Measurements from ENCODE around the gene XAF1. TPM values are rescaled to one million over a fixed set of nuclear protein-coding genes. Genes with fewer than 3 reads are reported as not detected.
"Not testable (repeated sequence)": the region's sequence is repeated elsewhere in the genome, so short reads cannot be mapped to it uniquely, and the experiment has no call there.

Gene XAF1
- polyA plus RNA-seq, 4 donors: 4.7 to 15.4 (median 11.0) TPM

DNA sequence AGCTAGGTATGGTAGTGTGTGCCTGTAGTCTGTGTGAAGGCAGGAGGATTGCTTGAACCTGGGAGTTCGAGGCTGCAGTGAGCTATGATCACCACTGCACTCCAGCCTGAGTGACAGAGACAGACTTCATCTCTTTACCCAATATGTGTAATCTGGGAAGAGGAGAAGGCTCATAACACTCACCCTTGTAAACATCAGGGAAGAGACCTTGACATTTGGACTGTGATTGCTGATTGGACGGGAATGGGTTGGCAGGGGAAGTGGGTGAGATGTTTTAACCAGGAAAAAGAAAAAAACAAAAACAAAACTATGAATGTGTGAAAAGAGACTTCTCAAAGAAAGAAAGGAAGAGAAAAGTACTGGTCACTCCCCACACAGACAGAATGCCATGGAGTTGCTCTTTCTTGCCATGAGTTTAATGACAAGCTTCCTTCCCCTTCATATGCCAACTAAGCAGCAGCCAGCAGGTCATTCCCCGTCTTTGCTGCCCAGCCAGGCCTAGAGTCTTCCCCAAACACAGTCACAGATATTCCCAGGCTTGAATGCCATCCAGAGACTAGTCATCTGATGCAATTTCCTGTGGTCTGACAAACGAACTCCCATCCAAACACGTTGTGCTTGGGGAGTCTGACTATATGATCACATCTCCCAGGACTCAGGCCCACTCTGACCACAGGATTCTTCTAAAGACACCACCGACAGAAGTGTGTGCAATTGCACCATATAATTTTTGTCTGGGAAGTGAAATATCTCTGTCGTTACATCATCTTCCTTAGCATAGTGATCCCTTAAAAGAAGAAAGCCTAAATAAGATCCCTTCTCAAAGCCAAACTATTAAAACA, 3.6 kb upstream of the XAF1 start:
- DNase-seq (ENCODE audit: low read depth in 4 of 4, low spot score in 3 of 4): no peak

- peak in 1 of 4 donors; percentile 29 for DNase-seq (ENCODE audit: low read depth in 4 of 4, low spot score in 3 of 4)
Measured at GRCh38 chr17:6753006-6753445, 2.8 kb upstream of the XAF1 start.

DNA sequence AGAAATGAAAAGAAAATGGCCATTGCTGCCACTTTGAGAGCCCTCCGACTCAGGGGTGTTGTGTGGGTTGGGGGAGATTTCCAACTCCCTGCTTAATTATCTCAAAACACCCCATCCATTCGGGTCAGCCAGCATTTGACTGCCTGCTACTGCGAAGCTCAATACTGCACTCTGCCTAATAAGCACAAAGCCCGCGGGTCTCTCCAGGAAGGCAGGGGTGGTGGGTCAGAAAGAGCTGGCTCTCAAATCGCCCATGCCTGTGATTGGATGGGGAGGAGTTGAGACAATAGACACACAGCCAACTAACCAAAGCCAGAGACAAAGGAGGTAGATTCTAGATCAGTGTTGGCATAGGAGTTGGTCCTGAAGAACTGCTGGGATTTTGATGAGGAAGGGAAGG, 2.3 kb upstream of the XAF1 start:
- DNase-seq (ENCODE audit: low read depth in 4 of 4, low spot score in 3 of 4): no peak

DNA sequence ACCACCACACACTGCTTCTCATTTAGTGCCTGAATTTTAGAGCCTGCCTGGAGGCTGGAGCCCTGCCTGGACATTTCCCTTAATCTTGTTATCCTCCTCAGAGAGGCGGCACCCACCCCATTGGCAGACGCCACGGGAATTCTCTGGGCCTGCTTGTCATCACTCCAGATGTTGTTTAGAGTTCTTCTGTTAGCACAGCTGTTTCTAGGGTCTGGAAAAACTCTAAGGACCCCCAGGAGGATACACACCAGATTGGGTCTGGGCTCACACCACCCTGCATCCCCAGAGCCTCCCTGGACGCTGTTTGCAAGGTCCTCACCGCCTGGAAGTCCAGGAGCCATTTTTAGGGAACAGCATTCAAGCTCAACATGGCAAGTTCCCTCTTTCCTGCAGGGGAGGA, 565 bp upstream of the XAF1 start:
- no peak for DNase-seq (ENCODE audit: low read depth in 4 of 4, low spot score in 3 of 4)

DNA sequence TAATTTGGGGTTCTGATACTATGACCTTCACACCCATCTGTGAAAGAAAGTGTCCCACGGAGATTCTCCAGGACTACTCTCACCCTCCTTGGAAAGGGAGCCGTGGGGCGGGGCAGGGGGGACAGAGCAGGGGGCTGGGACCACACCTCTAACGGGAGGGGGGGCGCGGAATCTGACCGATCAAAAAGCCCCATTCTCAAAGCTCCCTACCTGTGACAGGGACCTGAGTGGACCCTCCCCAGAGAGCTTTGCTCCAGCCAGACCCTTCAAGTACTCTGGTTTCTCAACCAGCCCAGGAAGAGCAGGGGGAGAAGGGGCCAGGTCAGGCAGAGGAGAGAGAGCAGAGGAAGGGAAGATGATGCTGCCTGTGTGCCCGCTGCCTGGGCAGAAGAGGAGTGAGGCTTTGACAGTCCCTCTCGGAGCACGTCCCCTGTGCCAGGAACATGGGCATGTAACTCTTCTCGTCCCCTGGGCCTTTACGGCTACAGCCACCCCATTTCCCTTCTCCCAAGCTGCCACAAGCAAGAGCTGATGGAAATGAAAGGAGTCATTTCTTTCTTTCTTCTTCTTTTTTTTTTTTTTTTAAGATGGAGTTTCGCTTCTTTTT, 682 bp downstream of the XAF1 start:
- DNase-seq (ENCODE audit: low read depth in 4 of 4, low spot score in 3 of 4): no peak

DNA sequence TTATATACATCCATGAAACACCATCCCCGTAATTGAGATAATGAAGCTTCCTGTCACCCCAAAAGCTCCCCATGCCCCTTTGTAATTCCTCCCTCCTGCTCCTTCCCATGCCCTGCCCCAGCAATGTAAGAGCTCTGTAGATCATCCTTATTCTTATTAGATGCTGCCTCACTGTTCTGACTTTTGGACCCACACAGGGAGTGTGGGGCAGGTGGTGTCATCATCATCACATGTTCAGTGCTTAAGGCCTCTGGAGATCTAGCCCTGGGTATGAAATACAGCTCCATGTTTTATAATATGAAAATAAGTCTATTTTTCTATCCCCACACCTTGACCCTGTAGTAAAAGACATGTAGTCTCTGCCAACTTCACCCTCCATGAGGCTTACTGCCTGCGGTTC, 1.9 kb downstream of the XAF1 start:
- no peak for DNase-seq (ENCODE audit: low read depth in 4 of 4, low spot score in 3 of 4)

GRCh38 chr17:6761779-6762178, 5.9 kb downstream of the XAF1 start:
- no peak for DNase-seq (ENCODE audit: low read depth in 4 of 4, low spot score in 3 of 4)

DNA sequence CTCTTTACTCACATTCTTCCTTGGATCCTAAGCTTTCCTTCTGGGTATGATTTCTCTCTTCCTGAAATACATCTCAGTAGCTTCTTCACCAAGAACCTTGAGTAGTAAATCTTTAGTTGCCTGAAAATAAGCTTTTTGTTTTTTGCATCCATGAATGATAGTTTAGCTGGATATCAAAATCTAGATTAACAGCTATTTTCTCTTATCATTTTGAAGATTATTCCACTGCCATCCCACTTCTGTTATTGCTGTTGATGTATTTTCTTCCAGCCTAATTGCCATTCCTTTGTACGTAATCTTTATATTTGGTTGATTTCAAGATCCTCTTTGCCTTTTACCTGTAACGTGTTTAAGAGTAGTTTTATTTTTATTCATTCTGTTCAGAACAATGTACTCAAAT, 12.6 kb downstream of the XAF1 start:
- DNase-seq (ENCODE audit: low read depth in 4 of 4, low spot score in 3 of 4): no peak

DNA sequence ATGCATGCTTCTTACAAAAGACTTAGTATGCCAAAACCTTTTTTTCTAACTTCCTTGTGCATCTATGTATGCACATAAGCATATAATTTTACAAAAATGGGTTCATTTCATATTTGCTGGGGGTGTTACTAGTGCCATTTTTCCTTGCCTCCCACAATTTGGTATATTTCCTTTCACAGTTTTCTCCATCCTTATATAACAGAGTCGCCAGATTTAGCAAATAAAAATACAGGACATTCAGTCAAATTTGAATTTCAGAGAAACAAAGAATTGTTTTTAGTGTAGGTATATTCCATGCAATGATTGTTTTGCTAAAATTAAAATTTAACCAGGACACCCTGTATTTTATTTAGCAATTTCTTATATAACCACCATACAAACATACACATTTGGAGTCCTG, 16.2 kb downstream of the XAF1 start:
- no peak for DNase-seq (ENCODE audit: low read depth in 4 of 4, low spot score in 3 of 4)

DNA sequence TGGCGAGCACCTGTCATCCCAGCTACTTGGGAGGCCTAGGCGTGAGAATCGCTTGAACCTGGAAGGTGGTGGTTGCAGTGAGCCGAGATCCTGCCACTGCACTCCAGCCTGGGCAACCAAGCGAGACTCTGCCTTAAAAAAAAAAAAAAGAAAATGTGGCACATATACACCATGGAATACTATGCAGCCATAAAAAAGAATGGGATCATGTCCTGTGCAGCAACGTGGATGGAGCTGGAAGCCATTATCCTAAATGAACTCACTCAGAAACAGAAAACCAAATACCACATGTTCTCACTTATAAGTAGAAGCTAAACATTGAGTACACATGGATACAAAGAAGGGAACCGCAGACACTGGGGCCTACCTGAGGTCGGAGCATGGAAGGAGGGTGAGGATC, 19.1 kb downstream of the XAF1 start:
- DNase-seq (ENCODE audit: low read depth in 4 of 4, low spot score in 3 of 4): not testable (repeated sequence)

- DNase-seq (ENCODE audit: low read depth in 4 of 4, low spot score in 3 of 4): no peak
Measured at GRCh38 chr17:6775871-6776405, 20.1 kb downstream of the XAF1 start, which contains the start of gene FBXO39. Gene FBXO39, plus strand, starts transcription at chr17:6776215. Its CDS starts 3,654 bp downstream, at chr17:6779869.

GRCh38 chr17:6779411-6779810, 23.6 kb downstream of the XAF1 start:
- DNase-seq (ENCODE audit: low read depth in 4 of 4, low spot score in 3 of 4): no peak

GRCh38 chr17:6780001-6780400, 24.2 kb downstream of the XAF1 start:
- DNase-seq (ENCODE audit: low read depth in 4 of 4, low spot score in 3 of 4): no peak

DNA sequence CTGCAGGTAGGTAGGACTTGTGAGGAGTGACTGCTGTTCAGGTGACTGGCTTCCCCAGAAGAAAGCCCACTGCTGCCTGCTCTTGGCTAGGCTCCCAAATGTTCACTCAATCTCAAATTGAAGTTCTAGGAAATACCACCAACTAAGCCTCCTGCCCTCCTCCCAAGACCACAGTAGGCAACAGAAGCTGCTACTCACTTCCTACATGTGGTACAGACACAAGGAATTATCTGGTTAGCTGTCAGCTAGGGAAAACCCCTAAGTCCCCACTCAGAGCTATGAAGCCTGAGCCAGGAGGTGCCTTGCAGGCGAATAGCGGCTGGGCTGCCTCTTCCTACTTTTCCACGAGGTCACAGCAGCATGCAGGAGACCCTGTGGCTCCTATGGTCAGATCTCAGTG, 25.0 kb downstream of the XAF1 start:
- DNase-seq (ENCODE audit: low read depth in 4 of 4, low spot score in 3 of 4): no peak

- DNase-seq (ENCODE audit: low read depth in 4 of 4, low spot score in 3 of 4): no peak
Measured at GRCh38 chr17:6782244-6782643, 26.4 kb downstream of the XAF1 start.

- no peak for DNase-seq (ENCODE audit: low read depth in 4 of 4, low spot score in 3 of 4)
Measured at GRCh38 chr17:6786618-6787017, 30.8 kb downstream of the XAF1 start.

GRCh38 chr17:6787081-6787693, 31.3 kb downstream of the XAF1 start:
- DNase-seq (ENCODE audit: low read depth in 4 of 4, low spot score in 3 of 4): no peak

GRCh38 chr17:6789146-6789545, 33.3 kb downstream of the XAF1 start:
- no peak for DNase-seq (ENCODE audit: low read depth in 4 of 4, low spot score in 3 of 4)

DNA sequence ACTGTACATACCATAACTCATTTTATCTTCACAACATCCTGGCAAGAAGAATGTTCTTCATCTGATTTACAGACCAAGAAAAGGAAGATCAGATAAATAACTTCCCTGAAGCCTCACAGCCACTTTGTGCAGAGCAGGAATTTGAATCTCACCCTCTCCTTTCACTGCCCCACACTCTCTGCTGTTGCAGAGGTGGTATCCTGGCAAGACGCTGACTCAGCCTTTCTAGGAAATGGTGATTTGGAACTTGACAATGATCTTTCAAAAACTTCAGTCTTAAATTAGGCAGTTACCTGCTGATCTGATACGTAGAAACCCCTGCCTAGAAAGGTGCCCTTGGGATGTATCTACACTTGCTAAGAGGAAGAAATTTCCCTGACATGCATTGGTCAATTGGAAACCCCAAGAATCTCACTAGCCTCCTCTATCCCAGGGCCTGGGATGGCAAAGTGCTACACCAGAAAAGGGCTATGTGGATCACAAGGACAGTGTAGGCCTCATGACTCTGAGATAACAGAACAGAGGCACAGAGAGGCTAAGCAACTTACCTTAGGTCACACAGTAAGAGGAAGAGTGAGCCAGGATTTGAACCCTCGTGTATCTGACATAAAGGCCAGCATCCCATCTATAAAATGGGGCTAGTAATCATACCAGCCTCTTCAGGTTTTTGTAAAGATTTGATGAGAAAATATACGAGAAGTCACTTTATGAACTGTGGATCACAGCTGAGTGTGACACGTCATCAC, 38.1 kb downstream of the XAF1 start:
- no peak for DNase-seq (ENCODE audit: low read depth in 4 of 4, low spot score in 3 of 4)

DNA sequence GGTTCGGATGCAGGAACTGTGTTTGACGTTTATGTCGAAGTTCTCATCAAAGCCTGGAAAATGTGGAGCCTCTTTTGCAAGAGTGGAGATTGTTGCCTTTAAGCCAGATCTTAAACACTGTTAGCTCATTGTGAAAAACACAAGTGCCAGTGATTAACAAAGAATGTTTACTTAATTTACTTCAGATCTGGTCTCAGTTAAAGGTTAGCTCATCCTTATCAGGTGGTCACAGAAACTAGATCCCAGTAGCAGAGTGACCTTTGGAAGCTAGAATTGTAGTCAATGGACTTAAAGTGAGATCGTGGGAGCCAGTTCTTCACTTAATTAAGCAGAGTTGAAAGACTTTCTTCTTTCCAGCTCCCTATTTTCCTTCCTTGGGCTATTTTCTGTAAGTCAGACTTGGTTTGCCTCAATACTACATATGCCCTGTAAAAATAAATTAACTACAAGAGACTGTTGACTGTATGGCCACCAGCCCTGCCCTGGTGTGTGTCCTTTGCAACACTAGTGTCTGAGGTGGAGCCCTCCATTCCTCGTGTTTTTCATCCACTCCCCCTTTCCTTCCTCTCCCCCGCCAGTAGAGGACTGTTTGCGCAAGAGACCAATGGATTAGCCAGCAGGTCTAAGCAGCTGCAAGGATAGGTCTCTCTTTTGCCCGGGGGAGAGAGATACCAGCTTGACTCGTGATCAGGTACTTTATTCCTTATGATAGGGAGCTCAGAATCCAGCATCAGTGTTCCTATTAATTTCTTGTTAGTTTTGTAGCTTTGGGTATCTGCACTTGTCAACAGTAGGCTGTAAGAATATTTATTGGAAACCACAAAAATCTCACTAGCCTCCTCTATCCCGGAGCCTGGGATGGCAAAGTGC, 40.4 kb downstream of the XAF1 start:
- DNase-seq (ENCODE audit: low read depth in 4 of 4, low spot score in 3 of 4): no peak
